ENCODE results near the gene CCDC83.

Gene CCDC83

GRCh38 chr11:85855341-85855656 is at the start of gene CCDC83:
Gene CCDC83, plus strand, starts transcription at chr11:85855383. Its CDS starts 9,741 bp downstream, at chr11:85865124.
- DNase-seq: no peak

- no peak for DNase-seq
Observed at GRCh38 chr11:85805387-85805786, 49.8 kb upstream of the CCDC83 start.

GRCh38 chr11:85806016-85806415 is 49.2 kb upstream of the CCDC83 start:
- no peak for DNase-seq

GRCh38 chr11:85806876-85807275 is 48.3 kb upstream of the CCDC83 start:
- DNase-seq: no peak

GRCh38 chr11:85809191-85809590 is 46.0 kb upstream of the CCDC83 start:
- peak in 1 of 2 donors; percentile 19 for DNase-seq

GRCh38 chr11:85809863-85810262 is 45.3 kb upstream of the CCDC83 start:
- DNase-seq: peak in 1 of 2 donors; percentile 6

- DNase-seq: no peak
Observed at GRCh38 chr11:85810521-85810870, 44.7 kb upstream of the CCDC83 start.

GRCh38 chr11:85810871-85811611 is 44.1 kb upstream of the CCDC83 start, which contains the start of gene SYTL2:
Gene SYTL2, minus strand, starts transcription at chr11:85811141. Its CDS starts 53,416 bp downstream, at chr11:85757725.
- DNase-seq: peak; percentile 68 to 71

- DNase-seq: no peak
Observed at GRCh38 chr11:85811624-85812023, 43.6 kb upstream of the CCDC83 start.

- DNase-seq: no peak
Observed at GRCh38 chr11:85813721-85814120, 41.5 kb upstream of the CCDC83 start.

- DNase-seq: no peak
Observed at GRCh38 chr11:85815186-85815931, 39.8 kb upstream of the CCDC83 start.

- DNase-seq: no peak
Observed at GRCh38 chr11:85819441-85819840, 35.7 kb upstream of the CCDC83 start.

- no peak for DNase-seq
Observed at GRCh38 chr11:85821636-85822035, 33.5 kb upstream of the CCDC83 start.

- no peak for DNase-seq
Observed at GRCh38 chr11:85822814-85823213, 32.4 kb upstream of the CCDC83 start.

GRCh38 chr11:85823816-85824215 is 31.4 kb upstream of the CCDC83 start:
- DNase-seq: peak; percentile 41 to 47

GRCh38 chr11:85825616-85826015 is 29.6 kb upstream of the CCDC83 start:
- no peak for DNase-seq

GRCh38 chr11:85826116-85826855 is 28.9 kb upstream of the CCDC83 start:
- DNase-seq: peak in 1 of 2 donors; percentile 11

- DNase-seq: peak in 1 of 2 donors; percentile 12
Observed at GRCh38 chr11:85827748-85828639, 27.2 kb upstream of the CCDC83 start.

- DNase-seq: no peak
Observed at GRCh38 chr11:85828640-85828978, 26.6 kb upstream of the CCDC83 start.

GRCh38 chr11:85829172-85829571 is 26.0 kb upstream of the CCDC83 start:
- DNase-seq: no peak

- DNase-seq: no peak
Observed at GRCh38 chr11:85831050-85831449, 24.1 kb upstream of the CCDC83 start.

GRCh38 chr11:85835263-85835662 is 19.9 kb upstream of the CCDC83 start:
- no peak for DNase-seq

GRCh38 chr11:85835729-85836128 is 19.5 kb upstream of the CCDC83 start:
- no peak for DNase-seq

All from activated CD4-positive, alpha-beta T cell treated with anti-CD3 and anti-CD28 coated beads for 4 hours (primary cell).